Activated T-helper 9 cell treated with anti-CD3 and anti-CD28 coated beads, Interleukin-2, amount 50 U/mL, for 16 hours (primary cell): ENCODE measurements around the gene FLT3LG.

ENCODE experiments used
- DNase-seq: peaks from one replicate; pipeline ENCODE4 v3.0.0-alpha.2; 2020; ENCODE audit warnings: low read depth

Gene FLT3LG, protein sequence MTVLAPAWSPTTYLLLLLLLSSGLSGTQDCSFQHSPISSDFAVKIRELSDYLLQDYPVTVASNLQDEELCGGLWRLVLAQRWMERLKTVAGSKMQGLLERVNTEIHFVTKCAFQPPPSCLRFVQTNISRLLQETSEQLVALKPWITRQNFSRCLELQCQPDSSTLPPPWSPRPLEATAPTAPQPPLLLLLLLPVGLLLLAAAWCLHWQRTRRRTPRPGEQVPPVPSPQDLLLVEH

DNA sequence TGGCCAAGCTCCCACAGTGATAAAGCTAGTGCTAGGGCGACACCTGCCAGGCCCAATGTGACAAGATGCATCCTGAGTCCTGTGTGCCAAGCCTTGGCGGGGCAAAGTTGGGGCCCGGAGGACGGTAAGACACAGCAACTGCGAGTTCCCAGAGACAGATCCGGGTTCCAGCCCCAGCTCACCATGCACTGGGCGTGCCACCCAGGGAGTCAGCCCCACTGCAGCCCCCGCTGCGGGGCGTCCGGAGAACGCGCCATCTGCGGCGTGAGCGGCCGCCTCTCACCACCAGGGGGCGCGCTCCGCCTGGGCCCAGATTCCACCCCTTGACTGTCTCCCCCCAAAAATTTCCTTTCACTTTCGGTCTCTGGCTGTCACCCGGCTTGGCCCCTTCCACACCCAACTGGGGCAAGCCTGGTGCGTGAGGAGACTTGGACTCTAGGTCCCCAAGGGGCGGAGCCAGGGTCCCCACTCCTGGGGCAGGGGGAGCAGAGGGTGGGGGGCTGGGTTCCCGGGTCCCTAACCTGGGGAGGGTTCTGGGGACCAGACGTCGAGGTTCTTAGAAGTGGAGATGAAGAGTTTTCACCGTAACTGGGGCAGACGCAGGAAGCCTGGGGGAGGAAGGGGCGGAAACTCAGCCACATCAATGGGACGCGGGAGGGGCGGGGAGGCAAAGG lies at the start of gene FLT3LG:
Gene FLT3LG (plus strand): TSS at position 348 of the 674 bp plus-strand sequence. CDS start 425 bp downstream, outside the sequence.
- DNase-seq: peak; percentile 84

DNA sequence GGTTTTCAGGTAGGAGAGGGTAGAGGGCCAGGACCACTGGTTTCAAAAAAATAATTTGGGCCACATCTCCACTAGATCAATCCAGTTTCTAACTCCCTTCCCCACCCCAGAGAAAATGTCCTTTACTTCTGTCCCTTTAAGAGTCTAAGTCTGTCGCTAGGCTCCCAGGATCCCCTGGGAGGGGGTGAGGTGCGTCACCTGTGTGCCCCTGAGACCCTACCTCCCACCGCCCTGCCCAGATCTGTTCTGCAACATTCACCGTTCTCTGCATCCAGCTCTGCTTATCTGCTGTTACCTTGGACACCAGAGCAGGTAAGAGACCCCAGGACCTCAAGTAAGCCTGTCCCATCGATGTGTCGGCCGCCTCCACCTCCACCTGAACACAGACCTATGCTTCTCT lies 48.8 kb upstream of the FLT3LG start, which contains the start of gene GFY:
Gene GFY (plus strand): TSS at position 211 of the 400 bp plus-strand sequence. CDS start 1,043 bp downstream, outside the sequence.
- no peak for DNase-seq

DNA sequence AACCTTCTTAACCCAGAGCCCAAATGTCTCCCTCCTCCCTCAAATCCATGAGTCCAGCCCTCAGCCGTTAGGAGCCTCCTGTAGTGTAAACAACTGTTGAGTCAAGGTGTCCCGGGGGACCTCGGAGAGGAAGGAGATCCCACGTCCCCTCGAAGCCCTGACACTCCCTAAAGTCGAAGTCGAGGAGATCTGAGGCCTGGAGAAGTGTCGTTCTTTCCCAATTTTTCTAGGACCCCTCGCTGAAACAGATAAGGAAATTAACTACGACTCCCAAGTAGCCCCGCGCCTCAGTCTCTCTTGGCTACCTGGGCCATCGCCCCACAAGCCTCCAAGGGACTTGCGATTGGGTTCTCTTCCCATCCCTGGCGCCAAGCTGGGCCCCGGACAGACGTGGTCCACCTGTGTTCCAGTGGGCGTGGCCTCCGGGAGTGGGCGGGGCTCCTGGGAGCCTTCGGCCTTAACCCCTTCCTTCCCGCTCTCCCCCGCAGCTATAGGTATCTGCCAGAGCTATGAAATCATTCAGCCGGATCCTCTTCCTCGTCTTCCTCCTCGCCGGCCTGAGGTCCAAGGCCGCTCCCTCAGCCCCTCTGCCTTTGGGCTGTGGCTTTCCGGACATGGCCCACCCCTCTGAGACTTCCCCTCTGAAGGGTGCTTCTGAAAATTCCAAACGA lies 48.0 kb upstream of the FLT3LG start:
- DNase-seq: no peak

DNA sequence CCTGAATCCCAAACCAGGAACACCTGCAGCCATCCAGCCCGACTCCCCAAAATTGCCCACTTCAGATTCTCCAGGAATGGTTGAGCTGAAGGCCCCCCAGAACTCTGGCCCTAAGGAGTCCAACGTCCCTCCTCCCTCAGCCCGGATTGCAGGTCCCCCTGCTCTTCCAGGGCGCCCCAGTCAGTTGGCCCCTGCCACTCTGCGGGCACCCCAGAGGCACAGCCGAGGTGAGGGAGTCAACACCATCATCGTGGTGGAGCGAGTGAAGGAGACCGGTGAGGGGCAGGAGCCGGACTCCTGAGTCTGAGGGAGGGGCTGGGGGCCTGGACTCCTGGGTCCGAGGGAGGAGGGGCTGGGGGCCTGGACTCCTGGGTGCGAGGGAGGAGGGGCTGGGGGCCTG lies 46.7 kb upstream of the FLT3LG start:
- DNase-seq: no peak

DNA sequence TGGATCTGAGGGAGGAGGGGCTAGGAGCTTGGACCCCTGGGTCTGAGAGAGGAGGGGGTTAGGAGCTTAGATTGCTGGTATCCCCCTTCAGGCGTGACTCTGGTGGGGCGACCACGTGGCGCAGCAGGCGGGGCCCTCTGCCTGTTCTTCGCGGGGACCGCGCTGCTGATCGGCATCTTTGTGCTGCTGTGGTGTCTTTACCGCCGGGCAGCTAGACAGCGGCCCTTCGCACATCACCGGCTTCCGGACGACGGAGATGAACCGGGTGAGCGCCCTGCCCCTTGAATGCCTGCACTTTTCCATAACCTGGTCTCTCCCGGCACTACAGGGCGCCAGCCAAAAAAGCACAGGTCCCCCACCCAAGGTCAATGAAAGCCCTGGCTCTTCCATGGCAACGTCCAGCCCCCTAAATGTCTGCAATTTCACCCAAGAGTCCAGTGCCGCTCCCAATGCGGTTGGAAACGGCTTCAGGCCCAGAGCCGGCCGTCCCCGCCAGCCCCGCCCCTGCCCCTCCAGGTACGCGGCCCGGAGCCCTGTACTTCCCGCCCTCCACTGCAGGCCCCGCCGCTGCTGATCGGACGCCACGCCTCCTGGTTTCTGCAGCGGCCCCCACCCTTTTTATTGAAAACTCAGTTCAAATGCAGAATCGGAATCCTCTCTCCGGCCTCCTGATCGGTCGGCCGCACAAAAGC lies 46.0 kb upstream of the FLT3LG start:
- no peak for DNase-seq

DNA sequence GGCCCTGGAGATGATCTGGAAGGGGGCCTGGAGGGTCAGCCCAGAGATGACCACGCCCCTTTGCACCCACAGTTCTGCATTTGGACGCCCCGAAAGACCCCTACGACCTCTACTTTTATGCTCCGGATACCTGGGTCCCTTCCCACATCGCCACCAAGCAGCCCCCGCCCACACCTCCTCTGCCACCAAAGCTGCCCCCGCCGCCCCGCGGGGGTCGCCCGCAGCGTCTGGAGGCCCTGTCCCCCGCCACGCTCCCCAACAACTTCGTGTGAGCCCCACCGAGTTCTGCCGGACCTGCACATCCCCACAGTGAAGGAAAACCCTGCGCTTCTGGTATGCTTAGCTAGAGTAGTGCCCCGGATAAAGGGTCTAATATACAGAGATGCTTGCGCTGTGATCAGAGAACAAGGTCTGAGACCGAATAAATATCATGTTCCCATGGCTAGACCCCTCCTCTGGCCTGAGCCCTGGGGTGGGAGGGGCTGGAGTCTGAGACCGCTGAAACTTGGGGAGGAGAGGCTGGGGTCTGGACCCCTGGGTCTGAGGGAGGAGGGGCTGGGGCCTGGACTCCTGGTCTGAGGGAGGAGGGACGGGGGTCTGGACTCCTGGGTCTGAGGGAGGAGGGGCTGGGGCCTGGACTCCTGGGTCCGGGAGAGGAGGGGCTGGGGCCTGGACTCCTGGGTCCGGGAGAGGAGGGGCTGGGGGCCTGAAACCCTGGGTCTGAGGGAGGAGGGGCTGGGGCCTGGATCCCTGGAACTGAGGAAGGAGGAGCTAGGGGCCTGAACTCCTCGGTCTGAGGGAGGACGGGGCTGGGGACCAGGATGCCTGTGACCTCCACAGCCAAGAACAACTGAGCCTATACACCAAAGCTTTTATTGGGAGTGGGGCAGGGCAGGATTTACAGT lies 45.2 kb upstream of the FLT3LG start:
- DNase-seq: no peak

DNA sequence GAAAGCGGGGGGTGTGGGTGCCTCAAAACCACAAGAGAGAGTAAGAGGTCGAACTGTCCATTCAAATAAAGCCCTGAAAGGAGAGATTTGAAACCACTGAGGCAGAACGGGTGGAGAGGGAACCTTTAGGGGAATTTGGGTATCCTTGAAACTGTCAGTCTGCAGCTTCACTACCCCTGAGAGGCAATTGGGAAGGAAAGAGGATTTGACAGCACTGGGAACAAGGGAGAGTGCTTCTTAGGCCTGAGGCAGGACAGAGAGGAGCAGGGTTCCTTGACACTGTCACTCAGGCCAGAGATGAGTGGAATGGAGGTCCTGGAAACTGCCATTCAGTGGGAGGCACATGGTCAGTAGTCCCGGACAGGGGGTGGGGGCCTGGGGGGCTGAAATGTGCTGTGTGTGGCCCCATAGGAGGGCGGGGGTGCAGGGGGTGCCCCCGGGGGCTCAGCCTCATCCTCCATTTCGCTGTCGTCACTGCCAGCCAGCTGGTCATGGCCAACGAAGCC lies 43.8 kb upstream of the FLT3LG start:
- no peak for DNase-seq

DNA sequence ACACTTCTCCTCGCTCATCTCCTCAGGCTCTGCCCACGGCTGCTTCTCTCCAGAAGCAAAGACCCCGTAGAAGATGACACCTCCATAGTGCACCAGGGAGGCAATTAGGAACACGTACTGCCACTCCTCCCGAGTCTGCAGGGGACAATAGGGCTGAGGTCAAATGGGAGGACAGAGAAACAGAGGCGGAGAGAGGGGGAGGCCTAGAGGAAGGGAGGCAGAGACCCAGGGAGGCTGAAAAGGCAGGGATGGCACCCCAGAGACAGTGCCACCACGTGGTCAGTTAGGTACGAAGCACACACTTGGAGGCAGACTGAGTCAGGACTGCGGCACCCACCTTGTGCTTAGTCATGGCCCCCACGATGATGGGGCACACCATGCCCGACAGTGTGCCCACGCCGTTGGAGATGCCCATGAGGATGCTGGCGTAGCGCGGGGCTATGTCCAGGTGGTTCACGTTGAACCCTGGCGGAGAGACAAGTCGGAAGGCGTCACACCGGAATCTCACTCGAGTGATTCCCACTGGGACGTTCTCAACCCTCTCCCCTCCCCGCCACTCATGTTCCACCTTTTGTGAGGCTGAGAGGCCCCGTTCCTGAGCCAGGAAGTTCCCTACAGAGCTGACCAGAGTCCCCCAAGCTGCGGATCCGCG lies 43.2 kb upstream of the FLT3LG start:
- no peak for DNase-seq

DNA sequence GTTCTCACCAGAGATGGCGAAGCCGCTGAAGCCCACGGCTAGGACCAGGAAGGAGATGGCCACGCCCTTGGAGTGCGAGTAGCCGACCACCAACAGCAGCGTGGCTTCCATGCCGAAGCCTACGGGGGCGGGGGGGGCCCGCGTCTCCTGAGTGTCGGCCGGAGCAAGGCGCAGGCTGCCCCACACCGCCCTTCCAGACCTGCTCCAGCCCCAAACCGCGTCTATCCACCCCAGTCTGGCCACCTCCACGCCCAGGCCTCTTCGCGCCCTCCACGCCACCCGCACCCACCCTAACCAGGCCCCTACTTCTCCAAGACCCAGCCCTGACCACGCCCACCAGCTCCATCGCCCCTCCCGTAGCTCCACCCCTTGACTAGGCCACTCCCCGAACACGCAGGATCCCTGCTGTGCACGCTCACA lies 42.7 kb upstream of the FLT3LG start:
- DNase-seq: no peak

DNA sequence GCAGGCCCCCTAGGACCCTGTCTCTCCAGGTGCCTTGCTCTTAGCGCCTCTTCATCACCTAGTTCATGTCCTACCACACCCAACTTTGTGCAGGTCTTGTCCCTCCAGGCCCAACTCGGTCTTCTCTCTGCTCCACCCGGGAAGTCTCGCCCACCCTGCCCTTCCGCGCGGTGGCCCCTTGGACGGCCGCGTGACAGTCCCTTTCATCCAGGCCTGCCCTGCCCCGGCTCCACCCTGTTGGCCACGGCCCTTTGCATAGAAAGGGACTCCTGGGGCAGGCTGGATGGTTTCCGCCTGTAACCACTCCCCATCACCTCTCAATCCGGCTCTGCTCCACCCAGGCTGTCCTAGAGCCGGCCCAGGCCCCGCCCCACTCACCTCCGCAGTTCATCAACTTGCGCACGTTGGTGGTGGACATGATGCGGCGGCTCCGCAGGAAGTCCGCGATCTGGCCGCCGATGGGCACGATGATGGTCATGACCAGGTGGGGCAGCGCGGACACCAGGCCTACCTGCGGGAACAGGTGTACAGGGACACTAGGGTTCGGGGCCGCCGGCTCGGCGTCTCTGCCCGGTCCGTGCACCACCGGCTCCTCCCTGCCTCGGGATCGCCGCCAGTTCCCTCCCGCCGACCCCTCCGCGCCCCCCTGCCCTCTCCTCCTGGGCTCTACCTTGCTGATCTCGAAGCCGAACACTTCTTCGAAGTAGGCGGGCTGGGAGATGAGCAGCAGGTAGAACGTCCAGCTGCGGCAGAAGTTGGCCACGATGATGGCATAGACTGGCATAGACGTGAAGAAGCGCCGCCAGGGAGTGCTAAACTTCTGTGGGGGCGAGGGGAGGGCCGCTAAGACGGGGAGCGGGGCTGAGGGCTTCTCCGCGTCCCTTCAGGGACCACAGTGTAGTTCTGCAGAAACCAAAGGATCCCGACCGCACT lies 41.6 kb upstream of the FLT3LG start:
- DNase-seq: no peak

DNA sequence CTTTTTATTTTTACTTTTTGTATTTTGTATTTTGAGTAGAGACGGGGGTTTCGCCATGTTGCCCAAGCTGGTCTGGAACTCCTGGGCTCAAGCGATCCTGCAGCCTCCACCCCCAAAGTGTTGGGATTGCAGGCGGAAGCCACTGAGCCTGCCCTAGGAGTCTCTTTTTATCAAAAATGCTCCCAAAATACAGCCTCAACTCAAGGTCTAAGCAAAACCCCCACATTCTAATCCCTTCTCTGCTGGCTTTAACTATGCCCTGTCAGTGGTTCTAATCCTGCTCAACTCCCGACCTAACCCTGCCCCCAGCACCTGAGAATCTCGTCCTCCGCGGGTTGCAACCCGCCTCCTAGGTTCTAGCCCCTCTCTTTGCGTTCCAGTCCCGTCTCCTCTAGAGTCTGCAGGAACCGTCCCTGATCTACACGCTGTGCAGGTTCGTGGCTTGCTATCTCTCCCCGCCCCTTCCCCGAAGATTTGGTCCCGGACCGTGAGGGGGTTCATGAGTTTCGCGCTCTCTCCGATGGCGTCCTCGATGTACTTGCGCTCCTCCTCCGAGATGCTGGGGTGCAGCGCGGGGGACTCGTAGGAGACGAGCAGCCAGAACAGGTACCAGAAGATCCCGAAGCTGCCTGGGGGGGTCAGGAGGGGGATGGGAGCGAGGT lies 40.6 kb upstream of the FLT3LG start:
- DNase-seq: no peak

DNA sequence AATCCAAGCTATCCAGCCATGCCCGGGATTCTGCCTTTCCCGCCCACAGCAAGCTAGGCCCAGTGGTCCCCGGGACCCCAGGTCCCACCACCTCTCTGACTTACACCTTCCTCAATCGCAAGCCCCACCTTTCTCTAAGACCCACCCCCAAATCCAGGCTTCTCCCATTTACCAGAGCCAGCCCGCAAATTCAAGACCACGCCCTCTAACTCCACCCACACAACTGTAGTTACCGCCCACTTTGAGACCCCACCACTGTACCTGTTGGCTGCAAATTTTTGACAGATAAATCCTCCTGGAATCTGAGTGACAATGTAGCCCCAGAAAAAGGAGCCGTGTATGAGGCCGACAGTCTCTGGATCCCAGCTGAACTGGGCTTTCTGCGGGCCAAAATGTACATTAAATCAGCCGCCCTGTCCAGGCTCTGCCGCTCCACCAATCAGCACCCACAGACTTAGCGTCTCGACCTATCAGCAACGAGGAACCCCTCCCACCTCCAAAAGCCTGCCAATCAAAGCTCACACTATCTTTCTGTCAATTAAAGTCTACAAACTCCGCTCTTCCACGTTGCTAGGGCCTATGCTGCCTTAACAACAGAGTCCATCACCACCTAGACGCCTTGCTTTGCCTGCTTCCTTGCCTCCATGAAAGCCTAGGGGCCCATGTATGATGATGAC lies 39.0 kb upstream of the FLT3LG start:
- DNase-seq: no peak

DNA sequence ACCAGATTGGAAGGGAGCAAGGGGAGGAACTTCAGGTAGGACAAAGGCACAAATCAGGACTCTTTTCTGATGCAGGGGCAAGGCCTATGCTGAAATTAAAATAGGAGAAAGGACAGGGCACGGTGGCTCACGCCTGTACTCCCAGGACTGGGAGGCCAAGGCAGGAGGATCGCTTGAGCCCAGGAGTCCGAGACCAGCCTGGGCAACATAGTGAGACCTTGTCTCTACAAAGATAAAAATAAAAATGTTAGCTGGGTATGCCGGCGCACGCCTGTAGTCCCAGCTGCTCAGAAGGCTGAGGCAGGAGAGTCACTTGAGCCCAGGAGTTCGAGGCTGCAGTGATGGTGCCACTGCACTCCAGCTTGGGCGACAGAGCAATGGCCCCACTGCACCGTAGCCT lies 38.3 kb upstream of the FLT3LG start:
- DNase-seq: no peak

DNA sequence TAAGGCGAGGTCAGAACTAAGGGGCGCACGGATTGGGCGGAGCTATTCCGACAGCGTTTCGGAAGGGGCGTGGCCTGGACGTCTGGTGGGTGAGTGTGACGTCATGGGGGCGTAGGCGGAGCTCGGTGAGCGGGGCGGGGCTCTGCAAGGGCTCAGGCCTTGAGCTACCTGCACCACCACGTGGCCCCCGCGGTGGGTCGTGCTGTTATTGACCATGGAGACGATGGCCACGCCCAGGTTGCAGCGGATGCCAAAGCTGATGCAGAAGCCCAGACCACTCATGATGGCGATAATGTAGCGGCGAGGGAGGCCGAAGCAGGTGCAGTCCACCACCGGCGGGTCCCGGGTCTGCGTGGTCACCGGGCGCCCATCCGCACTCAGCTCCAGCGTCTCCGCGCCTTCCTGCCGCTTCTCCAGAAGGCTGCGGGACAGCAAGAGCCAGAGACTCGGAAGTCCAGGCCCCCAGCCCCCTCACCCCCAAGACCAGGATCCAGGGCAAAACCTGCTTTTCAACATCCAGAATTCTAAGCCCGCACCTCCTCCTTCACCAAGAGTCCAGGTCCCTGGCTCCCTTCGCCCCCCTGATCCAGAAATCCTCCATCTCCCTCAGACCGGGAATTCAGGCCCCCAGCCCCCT lies 37.5 kb upstream of the FLT3LG start:
- DNase-seq: peak; percentile 37

DNA sequence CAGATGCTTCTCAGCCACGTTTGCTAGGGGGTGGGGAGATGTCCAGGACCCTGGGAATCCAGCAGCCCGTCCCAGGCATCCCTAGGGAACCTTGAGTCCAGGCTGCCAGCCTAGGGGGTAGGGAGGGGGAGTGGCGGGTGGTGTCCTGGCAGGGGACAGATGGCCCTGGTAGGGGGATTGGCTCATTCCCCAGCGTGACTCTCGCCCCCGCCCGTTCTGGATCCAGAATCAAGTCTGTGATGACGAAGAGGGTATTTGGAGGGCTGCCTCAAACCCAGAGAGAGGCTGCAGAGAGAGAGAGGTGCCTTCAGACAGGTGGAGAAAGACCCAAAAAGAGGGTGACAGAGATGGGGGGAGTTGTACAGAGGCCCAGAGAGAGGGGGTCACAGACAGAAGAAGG lies 36.8 kb upstream of the FLT3LG start:
- no peak for DNase-seq

DNA sequence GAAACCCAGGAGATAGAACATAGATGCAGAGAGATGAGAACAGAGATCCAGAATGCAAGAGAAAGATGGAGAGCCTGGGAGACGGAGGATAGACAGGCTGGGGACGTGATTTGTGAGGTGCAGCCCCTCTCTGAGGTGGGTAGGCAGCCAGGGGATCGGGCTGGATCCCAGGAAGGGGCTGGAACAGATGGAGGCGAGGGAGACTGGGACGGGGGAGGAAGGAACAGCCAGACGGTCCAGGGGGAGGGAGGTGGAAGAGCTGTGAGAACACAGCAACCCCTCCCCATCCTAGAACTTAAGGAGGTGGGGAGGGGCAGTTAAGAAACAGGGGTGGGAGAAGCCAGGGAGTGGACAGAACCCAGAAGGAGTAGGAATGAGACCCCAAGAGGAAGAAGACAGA lies 35.8 kb upstream of the FLT3LG start:
- DNase-seq: no peak

DNA sequence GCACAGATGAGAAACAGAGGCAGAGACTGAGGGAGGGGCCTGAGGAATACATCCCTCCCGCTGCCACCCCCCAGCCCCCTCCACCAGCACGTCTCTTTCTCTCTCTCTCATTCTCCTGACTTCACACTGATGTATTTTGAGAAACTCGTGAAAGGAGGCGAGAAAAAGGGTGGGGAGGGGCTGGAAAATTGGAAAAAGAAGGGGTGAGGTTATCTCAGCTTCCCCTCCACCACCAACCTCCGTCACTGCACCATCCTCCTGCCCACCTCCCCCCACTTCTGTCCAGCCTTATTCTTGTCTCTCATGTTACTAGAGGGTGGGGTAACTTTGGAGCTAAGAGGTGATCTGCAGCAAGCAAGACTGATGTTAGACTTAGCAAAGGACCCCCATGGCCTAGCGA lies 34.2 kb upstream of the FLT3LG start:
- DNase-seq: no peak
